ENCODE measurements around the gene ARL2. TPM values are rescaled to one million over a fixed set of nuclear protein-coding genes. Genes with fewer than 3 reads are reported as not detected.

ARL2 gene
- total RNA-seq, 2 experiments from 2014 or later: 74.1 to 86.9 TPM

Small RNAs within 50 kb of the gene (microRNA-seq; reads per million reads assigned to microRNA genes)
- not detected for gene MIR6879

Other genes starting within 250 kb of the ARL2 start
- gene SF1, start 235.6 kb upstream of the ARL2 start, total RNA-seq: 100 to 1,000 TPM; 442 to 462 TPM
- 10 to 100 TPM; 61.1 to 65.0 TPM for gene MAP4K2, start 210.9 kb upstream of the ARL2 start, total RNA-seq
- gene MEN1, start 203.6 kb upstream of the ARL2 start, total RNA-seq: 10 to 100 TPM; 31.2 to 42.1 TPM
- under 1 TPM; 0.50 to 0.61 TPM for gene CDC42BPG, start 169.5 kb upstream of the ARL2 start, total RNA-seq
- 100 to 1,000 TPM; 149 to 155 TPM for gene EHD1, start 135.5 kb upstream of the ARL2 start, total RNA-seq
- 10 to 100 TPM; 27.3 to 27.9 TPM for gene ATG2A, start 97.0 kb upstream of the ARL2 start, total RNA-seq
- gene PPP2R5B, start 89.5 kb upstream of the ARL2 start, total RNA-seq: 10 to 100 TPM; 11.7 to 12.3 TPM
- not detected for gene GPHA2, start 78.3 kb upstream of the ARL2 start, total RNA-seq
- gene MAJIN, start 42.1 kb upstream of the ARL2 start, total RNA-seq: not detected
- under 1 TPM; 0.33 to 0.67 TPM for gene BATF2, start 17.2 kb upstream of the ARL2 start, total RNA-seq
- gene SNX15, start 13.3 kb downstream of the ARL2 start, total RNA-seq: 10 to 100 TPM; 18.9 to 29.2 TPM
- gene SAC3D1, start 27.1 kb downstream of the ARL2 start, total RNA-seq: 10 to 100 TPM; 24.3 to 27.2 TPM
- 10 to 100 TPM; 14.8 to 15.3 TPM for gene NAALADL1, start 44.4 kb downstream of the ARL2 start, total RNA-seq
- gene CDCA5, start 69.9 kb downstream of the ARL2 start, total RNA-seq: 100 to 1,000 TPM; 128 to 147 TPM
- 10 to 100 TPM; 28.3 to 32.4 TPM for gene ZFPL1, start 70.1 kb downstream of the ARL2 start, total RNA-seq
- 100 to 1,000 TPM; 104 to 116 TPM for gene VPS51, start 82.1 kb downstream of the ARL2 start, total RNA-seq
- gene TM7SF2, start 97.7 kb downstream of the ARL2 start, total RNA-seq: 10 to 100 TPM; 21.0 to 26.2 TPM
- 10 to 100 TPM; 10.5 to 13.5 TPM for gene ZNHIT2, start 103.5 kb downstream of the ARL2 start, total RNA-seq
- gene FAU, start 108.0 kb downstream of the ARL2 start, total RNA-seq: 100 to 1,000 TPM; 899 to 972 TPM
- 10 to 100 TPM; 42.0 to 61.7 TPM for gene MRPL49, start 108.2 kb downstream of the ARL2 start, total RNA-seq
- 10 to 100 TPM; 34.4 to 35.1 TPM for gene SYVN1, start 120.4 kb downstream of the ARL2 start, total RNA-seq
- gene SPDYC, start 156.1 kb downstream of the ARL2 start, total RNA-seq: not detected
- gene CAPN1, start 167.8 kb downstream of the ARL2 start, total RNA-seq: 100 to 1,000 TPM; 137 to 174 TPM
- gene POLA2, start 247.8 kb downstream of the ARL2 start, total RNA-seq: 10 to 100 TPM; 79.8 to 89.5 TPM